SK-N-SH (cell line): Measurements from ENCODE around the gene ZDHHC11B.
"Not testable (repeated sequence)": the region's sequence is repeated elsewhere in the genome, so short reads cannot be mapped to it uniquely, and the experiment has no call there.

ENCODE experiments used
- GABPA ChIP-seq: IDR thresholded peaks from 2 replicates; pipeline ENCODE4 v1.4.0; 2012; ENCODE audit warnings: low read depth, mild to moderate bottlenecking
- POLR2AphosphoS5 ChIP-seq: IDR thresholded peaks from 2 replicates; pipeline ENCODE4 v1.6.1; 2012; ENCODE audit warnings: low read depth, low read length
- RFX5 ChIP-seq: IDR thresholded peaks from 2 replicates; pipeline ENCODE4 v1.6.1; 2012; ENCODE audit warnings: mild to moderate bottlenecking, improper control_type of control experiment, low read length
- TAF1 ChIP-seq: IDR thresholded peaks from 2 replicates; pipeline ENCODE4 v1.6.1; 2012; ENCODE audit warnings: low read depth, mild to moderate bottlenecking, low read length, moderate library complexity, borderline replicate concordance
- TF ChIP-seq, protein P1 (sequence below): fragments of 200-600 bp; sonication (generic); IDR thresholded peaks from 2 replicates; pipeline ENCODE4 v1.6.1; 2017; ENCODE audit warnings: antibody characterized with exemption, mild to moderate bottlenecking, moderate library complexity

DNA sequence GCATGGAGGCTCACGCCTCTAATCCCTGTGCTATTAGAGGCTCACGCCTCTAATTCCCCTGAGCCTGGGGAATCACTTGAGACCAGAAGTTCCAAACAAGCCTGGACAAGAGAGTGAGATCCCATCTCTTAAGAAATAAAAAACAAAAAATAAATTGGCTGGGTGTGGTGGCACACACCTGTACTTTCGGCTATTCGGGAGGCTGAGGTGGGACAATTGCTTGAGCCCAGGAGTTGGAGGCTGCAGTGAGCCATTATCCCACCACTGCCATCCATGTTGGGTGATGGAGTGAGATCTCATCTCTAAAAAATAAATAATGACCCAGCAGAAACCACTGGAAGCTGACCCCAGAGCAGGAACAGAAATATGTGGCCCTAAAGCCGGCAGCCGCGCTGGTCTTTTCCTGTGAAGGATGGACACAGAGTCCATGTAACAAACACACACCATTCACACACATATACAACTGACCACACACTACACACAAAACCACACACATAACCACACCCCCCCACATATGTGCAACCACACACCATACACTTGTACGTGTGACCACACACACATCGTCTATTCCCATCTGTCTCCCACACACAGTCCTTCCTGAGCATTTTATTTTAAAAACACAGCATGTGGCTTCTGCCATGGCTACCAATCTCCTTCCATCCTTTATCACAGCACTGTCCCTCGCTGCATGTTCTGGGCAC, 51.6 kb downstream of the ZDHHC11B start:
- not testable (repeated sequence) for TF ChIP-seq GABPA, TAF1, RFX5, POLR2AphosphoS5
- TF ChIP-seq, protein P1, sequence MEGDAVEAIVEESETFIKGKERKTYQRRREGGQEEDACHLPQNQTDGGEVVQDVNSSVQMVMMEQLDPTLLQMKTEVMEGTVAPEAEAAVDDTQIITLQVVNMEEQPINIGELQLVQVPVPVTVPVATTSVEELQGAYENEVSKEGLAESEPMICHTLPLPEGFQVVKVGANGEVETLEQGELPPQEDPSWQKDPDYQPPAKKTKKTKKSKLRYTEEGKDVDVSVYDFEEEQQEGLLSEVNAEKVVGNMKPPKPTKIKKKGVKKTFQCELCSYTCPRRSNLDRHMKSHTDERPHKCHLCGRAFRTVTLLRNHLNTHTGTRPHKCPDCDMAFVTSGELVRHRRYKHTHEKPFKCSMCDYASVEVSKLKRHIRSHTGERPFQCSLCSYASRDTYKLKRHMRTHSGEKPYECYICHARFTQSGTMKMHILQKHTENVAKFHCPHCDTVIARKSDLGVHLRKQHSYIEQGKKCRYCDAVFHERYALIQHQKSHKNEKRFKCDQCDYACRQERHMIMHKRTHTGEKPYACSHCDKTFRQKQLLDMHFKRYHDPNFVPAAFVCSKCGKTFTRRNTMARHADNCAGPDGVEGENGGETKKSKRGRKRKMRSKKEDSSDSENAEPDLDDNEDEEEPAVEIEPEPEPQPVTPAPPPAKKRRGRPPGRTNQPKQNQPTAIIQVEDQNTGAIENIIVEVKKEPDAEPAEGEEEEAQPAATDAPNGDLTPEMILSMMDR, result not testable (repeated sequence)
